ENCODE data around the gene ITPR3. TPM values are rescaled to one million over a fixed set of nuclear protein-coding genes. Genes with fewer than 3 reads are reported as not detected.

ITPR3 gene
- total and polyA plus RNA-seq, 4 donors = 0.49 to 2.8 (median 0.71) TPM

DNA sequence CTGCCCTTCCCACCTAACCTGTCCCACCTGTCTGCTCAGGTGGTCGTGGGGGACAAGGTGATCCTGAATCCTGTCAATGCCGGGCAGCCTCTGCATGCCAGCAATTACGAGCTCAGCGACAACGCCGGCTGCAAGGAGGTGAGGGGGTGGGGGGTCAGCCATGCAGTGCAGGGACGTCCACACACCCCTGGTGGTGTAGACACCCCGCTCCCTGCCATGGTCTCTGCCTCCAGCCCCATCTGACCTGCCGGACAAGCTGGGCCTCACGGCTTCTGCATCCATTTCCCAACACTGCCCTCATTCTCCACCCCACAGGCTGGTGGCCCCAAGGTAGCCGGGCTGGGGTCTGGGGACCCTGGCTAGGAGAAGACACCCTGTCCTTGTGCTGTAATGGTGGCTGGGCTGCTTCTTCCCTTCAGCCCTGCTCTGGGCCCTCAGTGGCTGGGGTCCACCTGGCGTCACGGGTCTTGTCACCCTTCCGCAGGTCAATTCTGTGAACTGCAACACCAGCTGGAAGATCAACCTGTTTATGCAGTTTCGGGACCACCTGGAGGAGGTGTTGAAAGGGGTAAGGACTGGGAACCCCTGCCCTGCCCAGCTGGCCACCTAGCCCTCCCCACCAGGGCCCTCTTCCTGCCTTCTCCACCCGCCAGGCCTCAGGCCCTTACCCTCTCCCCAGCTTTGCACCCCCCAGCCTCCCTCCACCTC, 38.0 kb downstream of the ITPR3 start:
- no peaks in the 10 kb centered on the region for H3K36me3 ChIP-seq (ENCODE audit: control insufficient read depth in 4 of 4, insufficient read depth in 3 of 4, low read depth in 1 of 4, low read length in 3 of 4)

DNA sequence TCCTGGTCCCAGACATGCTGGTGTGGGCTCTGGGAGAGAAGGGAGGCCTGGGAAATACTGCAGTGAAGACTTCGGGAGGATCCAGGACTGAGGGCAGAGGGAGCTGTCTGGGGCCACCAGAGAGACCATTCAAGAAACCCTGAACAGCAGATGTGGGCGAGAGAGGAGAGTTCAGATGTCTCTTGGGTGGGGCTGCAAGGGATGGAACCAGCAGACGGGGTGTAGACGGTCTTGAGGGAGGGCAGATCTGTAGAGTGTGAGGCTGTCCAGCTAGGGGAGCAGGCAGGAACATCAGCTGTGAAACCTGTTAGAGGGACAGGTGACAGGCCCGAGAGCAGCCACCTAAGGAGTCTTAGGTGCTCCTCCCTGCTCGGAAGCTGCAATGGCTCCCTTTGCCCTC, 38.9 kb downstream of the ITPR3 start:
- WGBS = 91% methylated on average over 6 of the region's 6 CpGs
- TF ChIP-seq FOXA2 (IDR thresholded peaks at IDR 0.05) (no peak), TAF1 (conservative IDR thresholded peaks at IDR 0.05) (no peak), YY1 (IDR thresholded peaks at IDR 0.05) (no peak), SP1 (IDR thresholded peaks at IDR 0.05) (no peak), RXRA (IDR thresholded peaks at IDR 0.05) (no peak), ZBTB33 (IDR thresholded peaks at IDR 0.05) (no peak), ATF3 (IDR thresholded peaks at IDR 0.05) (no peak)
- TF ChIP-seq, protein P1, sequence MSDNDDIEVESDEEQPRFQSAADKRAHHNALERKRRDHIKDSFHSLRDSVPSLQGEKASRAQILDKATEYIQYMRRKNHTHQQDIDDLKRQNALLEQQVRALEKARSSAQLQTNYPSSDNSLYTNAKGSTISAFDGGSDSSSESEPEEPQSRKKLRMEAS (IDR thresholded peaks at IDR 0.05) = no peak
- H3K36me3 ChIP-seq (ENCODE audit: control insufficient read depth in 4 of 4, insufficient read depth in 3 of 4, low read depth in 1 of 4, low read length in 3 of 4) = no peaks in the 10 kb centered on the region

More for the DNA sequence above, 38.0 kb downstream of the ITPR3 start:
- DNase-seq (ENCODE audit: low spot score) = no peak
- H3K9me3 ChIP-seq (ENCODE audit: control insufficient read depth in 4 of 4, low read length in 3 of 4) = no peaks in the 10 kb centered on the region
- no peaks in the 10 kb centered on the region for H3K27me3 ChIP-seq (ENCODE audit: control insufficient read depth in 4 of 4, insufficient read depth in 4 of 4, low read length in 3 of 4)
- 91% methylated on average over 16 of the region's 16 CpGs for WGBS
- H3K4me1 ChIP-seq (ENCODE audit: control insufficient read depth in 4 of 4, insufficient read depth in 4 of 4, low read length in 3 of 4) = no peaks in the 10 kb centered on the region
- no peak for TF ChIP-seq HNF4G (IDR thresholded peaks at IDR 0.05)
- TF ChIP-seq FOXA2 (IDR thresholded peaks at IDR 0.05) = no peak
- TF ChIP-seq, protein P2, sequence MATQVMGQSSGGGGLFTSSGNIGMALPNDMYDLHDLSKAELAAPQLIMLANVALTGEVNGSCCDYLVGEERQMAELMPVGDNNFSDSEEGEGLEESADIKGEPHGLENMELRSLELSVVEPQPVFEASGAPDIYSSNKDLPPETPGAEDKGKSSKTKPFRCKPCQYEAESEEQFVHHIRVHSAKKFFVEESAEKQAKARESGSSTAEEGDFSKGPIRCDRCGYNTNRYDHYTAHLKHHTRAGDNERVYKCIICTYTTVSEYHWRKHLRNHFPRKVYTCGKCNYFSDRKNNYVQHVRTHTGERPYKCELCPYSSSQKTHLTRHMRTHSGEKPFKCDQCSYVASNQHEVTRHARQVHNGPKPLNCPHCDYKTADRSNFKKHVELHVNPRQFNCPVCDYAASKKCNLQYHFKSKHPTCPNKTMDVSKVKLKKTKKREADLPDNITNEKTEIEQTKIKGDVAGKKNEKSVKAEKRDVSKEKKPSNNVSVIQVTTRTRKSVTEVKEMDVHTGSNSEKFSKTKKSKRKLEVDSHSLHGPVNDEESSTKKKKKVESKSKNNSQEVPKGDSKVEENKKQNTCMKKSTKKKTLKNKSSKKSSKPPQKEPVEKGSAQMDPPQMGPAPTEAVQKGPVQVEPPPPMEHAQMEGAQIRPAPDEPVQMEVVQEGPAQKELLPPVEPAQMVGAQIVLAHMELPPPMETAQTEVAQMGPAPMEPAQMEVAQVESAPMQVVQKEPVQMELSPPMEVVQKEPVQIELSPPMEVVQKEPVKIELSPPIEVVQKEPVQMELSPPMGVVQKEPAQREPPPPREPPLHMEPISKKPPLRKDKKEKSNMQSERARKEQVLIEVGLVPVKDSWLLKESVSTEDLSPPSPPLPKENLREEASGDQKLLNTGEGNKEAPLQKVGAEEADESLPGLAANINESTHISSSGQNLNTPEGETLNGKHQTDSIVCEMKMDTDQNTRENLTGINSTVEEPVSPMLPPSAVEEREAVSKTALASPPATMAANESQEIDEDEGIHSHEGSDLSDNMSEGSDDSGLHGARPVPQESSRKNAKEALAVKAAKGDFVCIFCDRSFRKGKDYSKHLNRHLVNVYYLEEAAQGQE (IDR thresholded peaks at IDR 0.05) = no peak
- no peak for TF ChIP-seq FOXA1 (IDR thresholded peaks at IDR 0.05)
- TF ChIP-seq HNF4A (conservative IDR thresholded peaks at IDR 0.05) = no peak
- no peak for TF ChIP-seq TAF1 (conservative IDR thresholded peaks at IDR 0.05)
- TF ChIP-seq SP1 (IDR thresholded peaks at IDR 0.05) = no peak
- no peak for TF ChIP-seq ZBTB33 (IDR thresholded peaks at IDR 0.05)
- no peak for TF ChIP-seq YY1 (IDR thresholded peaks at IDR 0.05)
- TF ChIP-seq GABPA (IDR thresholded peaks at IDR 0.05 in 1 of 2, conservative IDR thresholded peaks at IDR 0.05 in 1 of 2) = no peak
- no peak for TF ChIP-seq EGR1 (IDR thresholded peaks at IDR 0.05; ENCODE audit: low read depth in 2 of 2)
- TF ChIP-seq, protein P1 (IDR thresholded peaks at IDR 0.05) = no peak
- TF ChIP-seq RXRA (IDR thresholded peaks at IDR 0.05) = no peak
- no peak for TF ChIP-seq ATF3 (IDR thresholded peaks at IDR 0.05)
- TF ChIP-seq NR2F2 (IDR thresholded peaks at IDR 0.05) = no peak
- H3K9ac ChIP-seq (ENCODE audit: low read depth in 1 of 2, low read length in 2 of 2) = no peak overlapping the region
- no peak overlapping the region for H3K27ac ChIP-seq (ENCODE audit: low read depth in 1 of 2, low read length in 2 of 2)
- H3K4me3 ChIP-seq (ENCODE audit: low read depth in 1 of 3, low read length in 3 of 3) = no peak overlapping the region

More for the DNA sequence above, 38.9 kb downstream of the ITPR3 start:
- H3K27me3 ChIP-seq (ENCODE audit: control insufficient read depth in 4 of 4, insufficient read depth in 4 of 4, low read length in 3 of 4) = no peaks in the 10 kb centered on the region
- H3K4me3 ChIP-seq (ENCODE audit: low read depth in 1 of 3, low read length in 3 of 3) = no peak overlapping the region
- H3K27ac ChIP-seq (ENCODE audit: low read depth in 1 of 2, low read length in 2 of 2) = no peak overlapping the region
- DNase-seq (ENCODE audit: low spot score) = no peak
- H3K9ac ChIP-seq (ENCODE audit: low read depth in 1 of 2, low read length in 2 of 2) = no peak overlapping the region
- no peaks in the 10 kb centered on the region for H3K4me1 ChIP-seq (ENCODE audit: control insufficient read depth in 4 of 4, insufficient read depth in 4 of 4, low read length in 3 of 4)
- H3K9me3 ChIP-seq (ENCODE audit: control insufficient read depth in 4 of 4, low read length in 3 of 4) = no peaks in the 10 kb centered on the region
